Spleen (tissue), 7 donors: ENCODE data around the gene BPIFA1.

Experiments used
- POLR2A ChIP-seq, 3 donors: fragments of 450-650 bp; IDR thresholded peaks; one replicate each; pipeline ENCODE4 v1.5.1; 2017; ENCODE audit warnings: antibody characterized with exemption in 3 of 3, mild to moderate bottlenecking in 1 of 3
- POLR2AphosphoS5 ChIP-seq, 3 donors: sonication (generic); formaldehyde crosslinking; IDR thresholded peaks; one replicate each; pipeline ENCODE4 v1.5.1; 2017; ENCODE audit warnings: antibody characterized with exemption in 3 of 3
- TF ChIP-seq, protein P1 (sequence below), 11 experiments: fragments of 200-600 bp in 7 of 11; fragments of 450-650 bp in 4 of 11; sonication (generic) in 4 of 11; IDR thresholded peaks in 8 of 11; conservative IDR thresholded peaks in 3 of 11; 1 replicate in 7 of 11; 2 replicates in 4 of 11; pipeline versions ENCODE4 v1.4.0 to v1.8.0; 2016 to 2021; ENCODE audit warnings: antibody characterized with exemption in 11 of 11, inconsistent platforms in 4 of 11, mild to moderate bottlenecking in 1 of 11
- donor health status: DM: no; HTN: no; CAD: no; lungs with moderate emphysema.
- donor health status: DM: no; HTN: no; CAD: no.
- donor health status: DM: no; HTN: no; CAD: no.

DNA sequence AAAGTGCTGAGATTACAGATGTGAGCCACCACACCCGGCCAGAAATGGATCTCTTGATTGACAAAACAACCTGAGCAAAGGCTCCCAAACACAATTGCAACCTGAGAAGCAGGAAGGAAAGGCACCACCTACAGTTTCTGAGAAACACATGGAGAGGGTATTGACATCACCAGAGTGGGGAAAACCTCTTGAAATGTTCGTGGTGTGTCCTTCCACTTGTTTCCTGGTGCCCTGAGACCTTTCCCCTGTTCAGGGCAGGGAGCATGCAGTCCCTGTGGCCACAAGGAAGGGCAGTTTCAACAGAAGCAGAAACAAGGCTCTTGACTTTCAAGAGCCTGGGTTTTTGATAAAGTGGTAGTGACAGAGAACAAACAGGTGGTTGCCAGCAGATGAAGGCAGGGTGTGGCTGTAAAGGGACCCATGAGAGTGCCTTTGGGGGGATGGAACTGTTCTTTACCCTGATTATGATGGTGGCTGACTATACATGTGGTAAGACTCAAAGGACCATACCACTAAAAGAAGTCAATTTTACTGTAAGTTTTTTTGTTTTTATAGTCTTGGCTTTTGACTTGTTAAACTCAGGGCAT, 3.2 kb upstream of the BPIFA1 start:
- TF ChIP-seq, protein P1, sequence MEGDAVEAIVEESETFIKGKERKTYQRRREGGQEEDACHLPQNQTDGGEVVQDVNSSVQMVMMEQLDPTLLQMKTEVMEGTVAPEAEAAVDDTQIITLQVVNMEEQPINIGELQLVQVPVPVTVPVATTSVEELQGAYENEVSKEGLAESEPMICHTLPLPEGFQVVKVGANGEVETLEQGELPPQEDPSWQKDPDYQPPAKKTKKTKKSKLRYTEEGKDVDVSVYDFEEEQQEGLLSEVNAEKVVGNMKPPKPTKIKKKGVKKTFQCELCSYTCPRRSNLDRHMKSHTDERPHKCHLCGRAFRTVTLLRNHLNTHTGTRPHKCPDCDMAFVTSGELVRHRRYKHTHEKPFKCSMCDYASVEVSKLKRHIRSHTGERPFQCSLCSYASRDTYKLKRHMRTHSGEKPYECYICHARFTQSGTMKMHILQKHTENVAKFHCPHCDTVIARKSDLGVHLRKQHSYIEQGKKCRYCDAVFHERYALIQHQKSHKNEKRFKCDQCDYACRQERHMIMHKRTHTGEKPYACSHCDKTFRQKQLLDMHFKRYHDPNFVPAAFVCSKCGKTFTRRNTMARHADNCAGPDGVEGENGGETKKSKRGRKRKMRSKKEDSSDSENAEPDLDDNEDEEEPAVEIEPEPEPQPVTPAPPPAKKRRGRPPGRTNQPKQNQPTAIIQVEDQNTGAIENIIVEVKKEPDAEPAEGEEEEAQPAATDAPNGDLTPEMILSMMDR (IDR thresholded peaks at IDR 0.05 in 8 of 11, conservative IDR thresholded peaks at IDR 0.05 in 3 of 11), result no peak
- TF ChIP-seq POLR2AphosphoS5 (IDR thresholded peaks at IDR 0.05) (no peak), POLR2A (IDR thresholded peaks at IDR 0.05) (no peak)
